HG03066 (cell line): Measurements from ENCODE around the gene RPL27.
A peak's percentile ranks its signal among the peaks of the same experiment; 100 is the strongest.
"Not testable (repeated sequence)": the region's sequence is repeated elsewhere in the genome, so short reads cannot be mapped to it uniquely, and the experiment has no call there.

ENCODE experiments used
- ATAC-seq: cut with Tn5 transposase; IDR thresholded peaks from one replicate; pipeline ENCODE4 v1.9.1; 2021; ENCODE audit warnings: low read depth; ENCODE audit not compliant: unreplicated experiment

RPL27 gene

DNA sequence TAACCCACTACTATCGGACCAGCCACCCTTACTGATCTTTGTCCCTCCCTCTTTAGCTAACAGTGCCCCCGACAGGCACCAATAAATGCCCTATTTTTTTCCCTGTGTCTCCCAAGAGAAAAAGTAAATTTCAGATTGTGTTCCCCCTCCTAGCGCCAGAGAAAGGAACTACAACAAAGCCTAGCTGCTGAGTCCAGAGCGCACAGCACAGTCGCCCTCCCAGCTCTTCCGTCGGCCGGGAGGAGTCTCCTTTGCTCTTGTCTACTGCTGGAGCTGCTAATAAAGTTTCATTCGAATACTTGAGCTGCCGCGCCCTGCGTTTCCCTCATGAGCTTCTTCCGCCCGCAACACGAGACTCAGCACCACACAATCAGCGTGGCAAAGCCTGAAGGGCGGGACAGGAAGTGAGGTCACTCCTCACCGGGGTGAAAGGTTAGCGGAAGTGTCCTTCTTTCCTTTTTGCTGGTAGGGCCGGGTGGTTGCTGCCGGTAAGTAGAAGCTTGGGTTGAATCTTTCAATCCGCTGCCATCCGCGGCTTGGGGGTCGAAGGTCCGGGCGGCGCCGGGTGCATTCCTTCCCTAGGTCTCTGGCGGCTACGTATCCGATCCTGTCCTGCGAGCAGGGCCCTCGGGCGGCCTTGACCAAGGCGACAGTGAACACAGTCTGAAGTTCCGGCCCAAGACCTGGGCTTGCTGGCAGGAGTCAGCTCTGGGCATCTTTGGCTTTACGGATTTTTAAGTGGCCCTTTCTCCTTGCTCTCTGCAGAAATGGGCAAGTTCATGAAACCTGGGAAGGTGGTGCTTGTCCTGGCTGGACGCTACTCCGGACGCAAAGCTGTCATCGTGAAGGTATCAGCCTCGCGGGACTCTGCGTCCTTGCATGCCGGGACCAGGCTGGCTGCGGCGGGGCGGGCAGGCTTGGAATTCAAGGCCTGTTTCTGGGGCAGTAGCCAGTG lies at the start of gene RPL27:
RPL27 (plus strand) TSS at position 436 of the 955 bp plus-strand sequence; CDS start at position 768, 332 bp downstream.
- ATAC-seq: peak; percentile 92

DNA sequence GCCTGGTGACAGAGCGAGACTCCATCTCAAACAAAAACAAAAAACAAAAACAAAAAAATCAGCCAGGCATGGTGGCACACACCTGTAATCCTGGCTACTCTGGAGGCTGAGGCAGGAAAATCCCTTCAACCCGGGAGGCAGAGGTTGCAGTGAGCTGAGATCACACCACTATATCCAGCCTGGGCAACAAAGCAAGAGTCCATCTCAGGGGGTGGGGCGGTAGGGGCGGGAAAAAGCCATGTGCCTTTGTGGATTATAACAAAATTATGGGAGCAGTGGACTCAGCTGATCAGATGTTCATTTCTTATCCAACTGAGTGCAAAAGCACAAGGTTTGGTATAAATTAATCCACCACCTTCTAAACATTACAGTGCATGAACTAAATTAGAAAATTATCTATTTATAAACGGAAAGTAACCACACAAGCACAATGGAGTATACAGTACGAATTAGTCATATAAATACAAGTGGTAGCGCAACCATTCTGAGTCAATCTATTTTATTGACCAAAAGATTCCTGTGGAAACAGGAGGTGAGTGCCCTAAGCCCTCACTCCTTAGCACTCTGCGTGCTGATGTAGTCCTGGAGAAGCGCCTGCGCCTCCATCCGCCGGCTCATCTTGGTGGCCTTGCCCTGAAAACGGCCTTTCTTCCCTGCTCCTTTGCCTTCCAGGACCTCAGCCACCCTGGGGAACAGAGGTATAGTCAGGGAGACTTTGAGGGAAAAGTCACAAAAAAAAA lies 48.0 kb upstream of the RPL27 start:
- no peak for ATAC-seq

DNA sequence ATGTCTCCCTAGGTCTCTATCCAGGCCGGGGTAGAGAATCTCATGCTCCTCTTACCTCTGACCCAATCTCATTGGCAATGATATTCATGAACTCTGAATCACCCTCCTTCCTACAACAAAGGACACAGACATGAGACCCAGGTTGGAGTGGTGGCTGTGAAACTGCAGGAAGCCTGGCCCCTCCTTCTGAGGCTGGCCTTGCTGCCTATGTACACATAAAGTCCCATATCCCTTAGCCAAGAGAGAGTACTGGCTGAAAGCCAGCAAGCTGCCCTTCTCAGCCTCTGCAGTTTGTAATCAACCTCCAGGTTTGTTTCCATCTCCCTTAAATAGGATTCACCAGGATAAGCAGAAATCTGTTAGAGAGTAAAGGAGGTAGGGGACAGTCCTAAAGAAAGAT lies 44.5 kb upstream of the RPL27 start:
- no peak for ATAC-seq

DNA sequence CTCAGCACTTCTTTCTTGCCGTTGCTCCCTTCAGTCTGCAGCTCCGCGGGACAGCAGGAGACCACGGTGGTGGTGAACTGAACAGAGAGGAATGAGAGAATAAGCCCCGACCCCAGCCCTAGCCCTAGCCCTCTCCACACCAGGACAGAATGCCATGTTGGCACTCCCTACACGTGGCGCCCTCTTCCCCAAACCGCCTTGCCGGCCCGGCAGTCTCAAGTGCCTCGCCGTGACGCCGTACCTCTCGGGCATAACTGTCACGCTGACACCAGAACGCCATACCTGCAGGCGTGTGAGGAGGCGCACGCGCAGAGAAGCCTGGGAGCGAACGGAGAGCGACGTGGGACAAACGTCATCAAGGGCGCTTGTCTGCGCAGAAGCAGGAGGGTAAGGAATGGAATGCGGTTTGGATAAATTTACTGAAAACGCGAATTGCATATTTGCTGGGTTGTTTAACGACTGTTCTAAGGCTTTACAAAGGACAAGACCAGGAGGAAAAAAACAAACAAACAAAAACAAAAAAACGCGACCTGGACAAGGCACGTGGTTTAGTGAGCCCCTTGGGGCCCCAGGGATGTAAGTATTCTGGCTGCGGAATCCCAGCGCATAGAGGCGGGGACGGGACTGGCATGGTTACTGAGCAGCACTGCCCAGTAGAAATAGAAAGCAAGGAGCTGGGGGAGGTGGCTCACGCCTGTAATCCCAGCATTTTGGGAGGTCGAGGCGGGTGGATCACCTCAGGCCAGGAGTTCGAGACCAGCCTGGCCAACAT lies 33.9 kb upstream of the RPL27 start, which contains the start of gene AARSD1:
AARSD1 (minus strand) TSS at position 294 of the 772 bp plus-strand sequence; CDS start at position 280, 14 bp downstream.
- peak; percentile 75 for ATAC-seq

DNA sequence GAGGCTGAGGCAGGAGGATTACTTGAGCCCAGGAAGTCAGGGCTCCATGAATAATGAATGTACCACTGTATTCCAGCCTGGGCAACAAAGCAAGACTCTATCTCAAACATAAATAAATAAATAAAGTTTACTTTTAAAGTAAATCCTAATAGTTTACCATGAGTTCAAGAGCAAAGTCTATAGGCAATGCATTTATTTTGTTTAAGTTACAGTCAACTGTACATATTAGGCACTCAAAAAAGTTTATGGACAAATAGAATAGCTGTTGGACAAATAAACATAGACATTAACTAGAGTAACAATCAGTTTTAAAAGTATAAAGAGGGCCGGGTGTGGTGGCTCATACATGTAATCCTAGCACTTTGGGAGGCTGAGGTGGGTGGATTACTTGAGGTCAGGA lies 30.3 kb upstream of the RPL27 start:
- no peak for ATAC-seq

DNA sequence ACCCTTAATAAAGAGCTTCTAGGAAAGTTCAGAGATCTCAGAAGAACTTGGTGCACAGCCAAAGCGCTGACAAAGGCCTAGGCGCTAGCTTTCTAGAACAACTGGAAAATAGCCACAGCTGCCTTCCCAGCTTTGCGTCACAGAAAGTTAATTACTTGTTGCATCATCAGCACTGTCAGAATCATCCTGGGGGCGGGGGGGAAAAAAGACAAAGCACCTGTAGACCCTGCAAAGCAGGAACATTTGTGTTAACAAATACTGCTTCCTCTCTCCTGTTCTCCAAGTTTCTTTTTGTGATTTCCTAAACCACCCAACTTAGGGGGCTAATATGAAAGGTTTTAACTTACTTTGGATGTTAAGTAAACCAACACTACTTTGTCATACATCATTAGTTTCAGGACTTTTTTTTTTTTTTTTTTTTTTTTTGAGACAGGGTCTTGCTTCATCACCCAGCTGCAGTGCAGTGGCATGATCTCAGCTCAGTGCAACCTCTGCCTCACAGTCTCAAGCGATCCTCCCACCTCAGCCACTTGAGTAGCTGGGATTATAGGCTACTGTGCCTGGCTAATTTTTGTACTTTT lies 29.1 kb upstream of the RPL27 start:
- no peak for ATAC-seq

DNA sequence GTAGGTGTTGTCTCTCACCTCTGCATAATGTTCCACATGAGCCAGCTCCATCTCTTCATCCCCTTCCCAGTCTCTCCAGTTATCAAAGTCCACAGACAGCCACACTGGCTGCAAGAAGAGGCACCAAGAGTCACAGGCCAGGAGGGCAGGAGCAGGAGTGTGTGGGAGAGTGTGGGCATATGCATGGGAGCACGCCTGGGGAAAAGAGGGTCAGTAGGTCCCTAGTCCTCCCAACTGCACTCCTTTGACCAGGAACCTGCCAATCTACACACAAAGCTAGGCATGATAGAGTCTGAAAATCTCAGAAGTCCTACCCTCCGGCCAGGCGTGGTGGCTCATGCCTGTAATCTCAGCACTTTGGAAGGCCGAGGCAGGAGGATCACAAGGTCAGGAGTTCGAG lies 26.6 kb upstream of the RPL27 start:
- ATAC-seq: no peak

DNA sequence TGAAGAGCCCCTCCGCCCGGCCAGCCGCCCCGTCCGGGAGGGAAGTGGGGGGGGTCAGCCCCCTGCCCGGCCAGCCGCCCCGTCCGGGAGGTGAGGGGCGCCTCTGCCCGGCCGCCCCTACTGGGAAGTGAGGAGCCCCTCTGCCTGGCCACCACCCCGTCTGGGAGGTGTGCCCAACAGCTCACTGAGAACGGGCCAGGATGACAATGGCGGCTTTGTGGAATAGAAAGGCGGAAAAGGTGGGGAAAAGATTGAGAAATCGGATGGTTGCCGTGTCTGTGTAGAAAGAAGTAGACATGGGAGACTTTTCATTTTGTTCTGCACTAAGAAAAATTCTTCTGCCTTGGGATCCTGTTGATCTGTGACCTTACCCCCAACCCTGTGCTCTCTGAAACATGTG lies 24.9 kb upstream of the RPL27 start:
- not testable (repeated sequence) for ATAC-seq

DNA sequence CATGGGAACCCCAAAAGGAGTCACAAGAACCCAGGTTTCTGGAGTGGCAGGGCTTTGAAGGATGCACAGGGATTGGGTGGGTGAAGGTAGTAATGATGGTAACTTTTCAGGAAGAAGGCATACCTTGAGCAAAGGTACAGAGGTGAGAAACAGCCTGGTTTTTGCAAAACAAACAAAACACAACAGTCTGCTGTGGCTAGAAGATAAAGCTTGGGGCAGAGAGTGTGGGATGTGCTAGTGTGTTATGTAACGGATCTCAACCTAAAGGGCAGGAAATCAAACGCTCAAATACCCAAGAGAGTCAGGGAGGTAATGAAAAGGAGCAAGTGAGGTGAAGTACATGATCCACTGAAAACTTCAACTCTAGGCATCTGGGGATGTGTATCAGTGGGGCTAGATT lies 23.0 kb upstream of the RPL27 start:
- ATAC-seq: no peak

DNA sequence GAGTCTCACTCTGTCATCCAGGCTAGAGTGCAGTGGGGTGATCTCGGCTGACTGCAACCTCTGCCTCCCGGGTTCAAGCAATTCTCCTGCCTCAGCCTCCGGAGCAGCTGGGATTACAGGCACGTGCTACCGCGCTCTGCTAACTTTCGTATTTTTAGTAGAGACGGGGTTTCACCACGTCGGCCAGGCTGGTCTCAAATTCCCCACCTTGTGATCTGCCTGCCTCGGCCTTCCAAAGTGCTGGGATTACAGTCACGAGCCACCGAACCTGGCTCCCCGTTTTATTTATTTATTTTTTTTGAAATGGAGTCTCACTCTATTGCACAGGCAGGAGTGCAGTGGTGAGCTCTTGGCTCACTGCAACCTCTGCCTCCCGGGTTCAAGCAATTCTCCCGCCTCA lies 22.5 kb upstream of the RPL27 start:
- ATAC-seq: not testable (repeated sequence)

DNA sequence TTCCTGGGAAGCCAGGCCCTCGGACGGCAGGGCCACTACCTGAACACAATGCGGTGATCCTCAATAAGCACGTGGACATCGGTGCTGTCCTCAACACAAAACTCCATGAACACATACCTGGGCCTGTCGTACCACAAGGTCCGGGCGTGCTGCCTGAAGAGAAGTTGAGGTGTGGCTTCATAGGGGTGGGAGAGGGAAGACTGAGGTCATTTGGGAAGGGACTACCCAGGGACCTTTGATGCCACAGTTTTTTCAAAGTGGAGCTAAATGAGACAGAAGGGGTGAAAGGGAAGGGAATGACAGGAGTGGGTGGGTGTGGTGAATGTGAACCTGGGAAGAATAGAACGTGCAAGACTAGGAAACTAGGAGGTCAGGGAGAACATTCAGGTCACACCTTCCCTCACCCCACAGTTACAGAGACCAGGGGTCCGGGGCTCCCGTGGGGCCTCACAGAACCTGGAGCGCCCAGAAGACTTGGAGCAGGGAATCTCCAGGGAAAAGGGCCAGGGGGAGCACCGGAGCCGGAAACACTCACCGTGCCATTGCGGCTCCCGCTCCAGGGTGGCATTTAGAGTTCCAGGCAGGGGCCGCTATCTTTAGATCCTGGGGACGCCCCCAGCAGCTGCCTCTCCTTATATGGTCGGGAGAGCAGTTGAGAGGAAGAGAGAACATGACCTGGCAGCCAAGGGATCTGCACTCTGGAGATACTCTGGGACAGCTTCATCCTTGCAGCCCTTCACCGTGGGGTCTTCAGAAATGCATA lies 18.5 kb upstream of the RPL27 start, which contains the start of gene PTGES3L:
PTGES3L (minus strand) TSS at position 570 of the 763 bp plus-strand sequence; CDS start at position 543, 27 bp downstream.
- no peak for ATAC-seq

DNA sequence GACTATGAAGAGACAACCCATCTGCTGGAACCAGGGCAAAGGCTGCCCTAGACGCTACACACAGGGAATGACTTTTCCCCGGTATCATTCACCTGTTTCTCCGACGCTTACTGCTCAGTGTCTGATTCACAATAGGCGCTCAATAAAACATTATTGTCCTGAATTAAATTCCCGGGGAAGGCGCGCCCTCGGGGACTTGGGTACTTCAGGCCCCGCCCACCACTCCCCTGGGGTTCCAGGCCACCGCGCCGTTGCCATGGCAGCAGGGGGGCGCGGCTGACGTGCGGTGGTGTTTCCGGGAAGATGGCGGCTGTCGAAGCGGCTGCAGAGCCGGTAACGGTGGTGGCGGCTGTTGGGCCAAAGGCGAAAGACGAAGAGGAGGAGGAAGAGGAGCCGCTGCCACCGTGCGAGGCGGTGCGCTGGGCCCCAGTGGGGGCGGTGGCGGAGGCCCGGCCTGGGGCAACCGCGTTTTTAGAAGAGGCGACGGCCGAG lies 17.9 kb upstream of the RPL27 start, which contains the start of gene RUNDC1:
RUNDC1 (plus strand) TSS at position 292 of the 492 bp plus-strand sequence; CDS start at position 304, 12 bp downstream.
- peak; percentile 60 for ATAC-seq

DNA sequence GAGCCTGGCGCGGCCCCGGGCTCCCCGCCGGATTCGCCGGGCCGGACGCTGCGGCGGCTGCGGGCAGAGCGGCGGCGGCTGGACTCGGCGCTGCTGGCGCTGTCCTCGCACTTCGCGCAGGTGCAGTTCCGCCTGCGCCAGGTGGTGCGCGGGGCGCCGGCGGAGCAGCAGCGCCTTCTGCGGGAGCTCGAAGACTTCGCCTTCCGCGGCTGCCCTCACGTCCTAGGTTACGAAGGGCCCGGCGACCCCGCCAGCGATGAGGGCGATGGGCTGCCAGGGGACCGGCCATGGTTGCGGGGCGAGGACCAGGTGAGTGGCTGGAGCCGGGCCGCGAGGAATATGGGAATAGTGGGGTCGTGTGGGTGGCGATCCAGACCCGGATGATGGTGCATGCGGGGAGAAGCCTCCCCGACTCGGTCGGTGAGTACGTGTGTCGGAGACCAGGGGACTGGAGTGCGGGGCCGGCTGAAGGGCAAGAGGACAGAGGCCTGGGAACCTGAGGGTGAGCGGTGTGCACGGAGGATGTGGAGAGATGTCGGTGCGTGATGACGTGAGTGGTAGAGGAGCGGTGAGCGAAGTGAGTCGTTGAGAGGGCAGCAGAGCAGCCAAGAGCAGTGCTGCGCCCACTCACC lies 17.3 kb upstream of the RPL27 start:
- peak; percentile 37 for ATAC-seq

DNA sequence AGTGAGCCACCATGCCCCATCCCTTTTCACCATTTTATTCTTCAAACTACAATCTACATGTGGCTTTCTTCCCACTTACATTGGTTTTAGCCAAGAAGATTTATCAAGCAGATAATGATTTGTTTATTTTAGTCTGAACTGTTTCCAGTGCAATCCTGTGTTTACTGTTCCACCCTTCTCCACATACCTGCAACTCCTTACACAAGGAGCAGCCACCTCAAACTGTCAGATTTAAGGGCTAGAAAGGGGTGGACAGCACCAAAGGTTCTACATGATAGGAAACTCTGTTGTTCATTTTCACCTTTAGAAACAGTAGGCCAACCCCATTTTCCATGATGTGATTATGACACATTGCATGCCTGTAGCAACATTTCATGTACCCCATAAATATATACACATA lies 16.0 kb upstream of the RPL27 start:
- no peak for ATAC-seq

DNA sequence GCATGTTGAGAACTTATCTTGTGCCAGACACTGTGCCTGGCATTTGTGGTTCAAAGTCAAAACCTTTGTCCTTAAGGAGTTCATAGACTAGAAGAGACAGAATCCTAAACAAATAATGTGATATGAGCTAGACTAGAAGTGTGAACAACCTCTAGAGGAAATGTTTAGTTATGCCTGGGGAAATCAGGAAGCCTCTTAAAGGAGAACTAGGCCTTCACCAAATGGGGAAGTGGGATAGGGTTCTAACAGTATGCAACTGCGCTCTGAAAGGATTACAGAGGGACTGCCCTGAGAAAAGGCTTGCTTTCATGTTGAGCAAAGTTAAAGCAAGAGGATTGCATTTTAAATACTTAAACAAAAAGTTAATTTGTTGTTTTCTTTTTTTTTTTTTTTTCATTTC lies 13.0 kb upstream of the RPL27 start:
- no peak for ATAC-seq

DNA sequence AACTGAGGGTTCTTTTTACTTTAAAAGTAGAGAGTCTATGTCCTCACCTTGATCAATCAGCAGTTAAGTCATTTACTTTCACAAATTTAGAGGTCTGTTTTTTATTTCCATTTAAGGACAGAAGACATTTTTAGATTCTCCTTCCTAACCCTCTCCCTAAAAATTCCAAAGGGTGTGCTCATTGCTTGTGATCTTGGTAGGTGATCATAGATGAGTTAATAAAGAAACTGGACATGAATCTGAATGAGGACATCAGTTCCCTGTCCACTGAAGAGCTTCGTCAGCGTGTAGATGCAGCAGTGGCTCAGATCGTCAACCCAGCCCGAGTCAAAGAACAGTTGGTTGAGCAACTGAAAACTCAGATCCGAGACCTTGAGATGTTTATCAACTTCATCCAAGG lies 9.1 kb upstream of the RPL27 start:
- ATAC-seq: no peak

DNA sequence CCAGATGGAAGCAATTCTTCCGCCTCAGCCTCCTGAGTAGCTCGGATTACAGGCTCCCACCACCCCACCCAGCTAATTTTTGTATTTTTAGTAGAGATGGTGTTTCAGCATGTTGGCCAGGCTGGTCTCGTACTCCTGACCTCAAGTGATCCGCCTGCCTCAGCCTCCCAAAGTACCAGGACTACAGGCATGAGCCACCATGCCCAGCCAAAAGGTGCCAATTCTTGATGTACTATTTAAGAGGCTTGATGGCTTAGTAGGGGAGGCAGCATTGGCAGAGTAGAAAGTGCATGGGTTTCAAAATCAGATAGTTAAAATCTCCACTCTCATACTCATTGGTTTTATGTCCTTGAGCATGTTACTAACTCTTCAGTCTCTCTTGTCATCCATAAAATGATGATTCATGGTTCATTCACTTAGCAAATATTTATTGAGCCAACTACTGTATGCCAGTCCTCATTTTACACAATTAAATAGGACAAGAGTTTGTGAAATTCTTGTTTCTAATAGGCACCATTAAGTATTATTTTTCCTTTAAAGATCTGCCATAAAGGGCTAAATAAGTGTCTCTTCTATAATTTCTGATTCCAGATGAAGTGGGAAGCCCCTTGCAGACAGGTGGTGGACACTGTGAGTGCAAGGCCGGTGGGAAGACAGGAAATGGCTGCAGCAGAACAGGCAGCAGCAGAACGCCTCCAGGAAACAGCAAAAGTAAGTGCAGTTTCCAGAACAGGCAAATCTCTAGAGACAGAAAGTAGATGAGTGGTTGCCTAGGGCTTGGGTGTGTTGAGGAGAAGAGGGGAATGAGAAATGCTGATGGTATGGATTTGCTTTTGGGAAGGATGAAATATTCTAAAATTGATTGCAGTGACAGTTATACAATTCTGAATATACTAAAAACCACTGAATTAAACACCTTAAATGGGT lies 8.2 kb upstream of the RPL27 start:
- no peak for ATAC-seq

DNA sequence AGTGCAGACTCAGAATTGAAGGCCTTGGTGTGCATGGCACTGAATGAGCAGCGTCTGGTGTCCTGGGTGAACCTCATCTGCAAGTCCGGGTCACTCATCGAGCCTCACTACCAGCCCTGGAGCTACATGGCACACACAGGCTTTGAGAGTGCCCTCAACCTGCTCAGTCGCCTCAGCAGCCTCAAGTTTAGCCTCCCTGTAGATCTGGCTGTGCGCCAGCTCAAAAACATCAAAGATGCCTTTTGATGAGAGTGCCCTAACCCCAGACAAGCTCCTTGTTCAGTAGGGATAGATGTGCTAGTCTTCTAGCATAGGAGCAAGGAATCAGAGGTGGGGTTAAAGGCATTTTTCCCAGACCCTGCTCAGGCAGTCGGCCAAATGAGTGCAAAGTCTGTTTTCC lies 6.7 kb upstream of the RPL27 start:
- ATAC-seq: no peak
